ENCODE measurements around the gene FRAT2. TPM values are rescaled to one million over a fixed set of nuclear protein-coding genes. Genes with fewer than 3 reads are reported as not detected.
A peak's percentile ranks its signal among the peaks of the same experiment; 100 is the strongest.

FRAT2 gene
- total and polyA plus RNA-seq, 2 of the 13 experiments (the other 11 are each of a cell fraction or from before 2014, with no cell fraction given) = 7.2 to 14.1 TPM

GRCh38 chr10:97292097-97292861 lies 42.2 kb downstream of the FRAT2 start, which contains the start of gene ARHGAP19 (continued):
- TF ChIP-seq ARNTL (CRISPR knock-in tag; IDR thresholded peaks at IDR 0.05) = no peak; the same call in 1 of the 2 replicates
- no peak for TF ChIP-seq CEBPG (CRISPR knock-in tag; IDR thresholded peaks at IDR 0.05)
- 0 out of 2 replicates have a peak, but pooled peaks have one; percentile 73 for TF ChIP-seq ZBTB49 (CRISPR knock-in tag; IDR thresholded peaks at IDR 0.05; ENCODE audit: borderline replicate concordance)
- TF ChIP-seq MYPOP (CRISPR knock-in tag; IDR thresholded peaks at IDR 0.05) = peak; percentile 90
- peak; percentile 73; the same call in 1 of the 2 replicates for TF ChIP-seq ETV5 (CRISPR knock-in tag; IDR thresholded peaks at IDR 0.05; ENCODE audit: borderline replicate concordance)
- TF ChIP-seq GFI1 (CRISPR knock-in tag; IDR thresholded peaks at IDR 0.05; ENCODE audit: borderline replicate concordance) = peak; percentile 58; the same call in 1 of the 2 replicates
- TF ChIP-seq ZNF883 (CRISPR knock-in tag; IDR thresholded peaks at IDR 0.05; ENCODE audit: not compliant biosample characterization) = peak; percentile 93
- peak; percentile 57; the same call in 1 of the 2 replicates for TF ChIP-seq ZSCAN25 (CRISPR knock-in tag; IDR thresholded peaks at IDR 0.05)
- TF ChIP-seq RARA (CRISPR knock-in tag; IDR thresholded peaks at IDR 0.05) = 0 out of 2 replicates have a peak, but pooled peaks have one; percentile 9
- TF ChIP-seq, protein P1, sequence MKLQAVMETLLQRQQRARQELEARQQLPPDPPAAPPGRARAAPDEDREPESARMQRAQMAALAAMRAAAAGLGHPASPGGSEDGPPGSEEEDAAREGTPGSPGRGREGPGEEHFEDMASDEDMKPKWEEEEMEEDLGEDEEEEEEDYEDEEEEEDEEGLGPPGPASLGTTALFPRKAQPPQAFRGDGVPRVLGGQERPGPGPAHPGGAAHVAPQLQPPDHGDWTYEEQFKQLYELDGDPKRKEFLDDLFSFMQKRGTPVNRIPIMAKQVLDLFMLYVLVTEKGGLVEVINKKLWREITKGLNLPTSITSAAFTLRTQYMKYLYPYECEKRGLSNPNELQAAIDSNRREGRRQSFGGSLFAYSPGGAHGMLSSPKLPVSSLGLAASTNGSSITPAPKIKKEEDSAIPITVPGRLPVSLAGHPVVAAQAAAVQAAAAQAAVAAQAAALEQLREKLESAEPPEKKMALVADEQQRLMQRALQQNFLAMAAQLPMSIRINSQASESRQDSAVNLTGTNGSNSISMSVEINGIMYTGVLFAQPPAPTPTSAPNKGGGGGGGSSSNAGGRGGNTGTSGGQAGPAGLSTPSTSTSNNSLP (IDR thresholded peaks at IDR 0.05; ENCODE audit: low read depth, low read length) = no peak; the same call in 1 of the 2 replicates
- TF ChIP-seq MXI1 (IDR thresholded peaks at IDR 0.05; ENCODE audit: borderline replicate concordance, low read depth, low read length) = peak; percentile 66; the same call in 1 of the 3 replicates
- TF ChIP-seq SALL1 (CRISPR knock-in tag; IDR thresholded peaks at IDR 0.05) = peak; percentile 89
- 0 out of 4 replicates have a peak, but pooled peaks of 1 of the 2 experiments have one; percentile 9 for TF ChIP-seq EP300 (IDR thresholded peaks at IDR 0.05; ENCODE audit: low read depth in 2 of 2, low read length in 2 of 2)
- peak; percentile 24; the same call in 1 of the 2 replicates for TF ChIP-seq EP300 (CRISPR knock-in tag; IDR thresholded peaks at IDR 0.05; ENCODE audit: borderline replicate concordance)
- peak; percentile 81 for TF ChIP-seq KDM2A (CRISPR knock-in tag; IDR thresholded peaks at IDR 0.05; ENCODE audit: borderline replicate concordance, low read depth)
- 0 out of 2 replicates have a peak, but pooled peaks have one; percentile 57 for TF ChIP-seq ZNF431 (CRISPR knock-in tag; IDR thresholded peaks at IDR 0.05; ENCODE audit: borderline replicate concordance, low read depth)
- peak; percentile 55; the same call in 1 of the 2 replicates for TF ChIP-seq THYN1 (CRISPR knock-in tag; IDR thresholded peaks at IDR 0.05; ENCODE audit: borderline replicate concordance, low read depth)
- TF ChIP-seq ZNF512B (CRISPR knock-in tag; IDR thresholded peaks at IDR 0.05; ENCODE audit: borderline replicate concordance) = no peak
- no peak for TF ChIP-seq ZNF510 (CRISPR knock-in tag; IDR thresholded peaks at IDR 0.05; ENCODE audit: low read depth)
- TF ChIP-seq GLI4 (CRISPR knock-in tag; IDR thresholded peaks at IDR 0.05; ENCODE audit: borderline replicate concordance) = peak; percentile 89; the same call in 1 of the 2 replicates
